Caco-2 (cell line): ENCODE results near the gene PAQR6. TPM values are rescaled to one million over a fixed set of nuclear protein-coding genes. Genes with fewer than 3 reads are reported as not detected.
A peak's percentile ranks its signal among the peaks of the same experiment; 100 is the strongest.

Experiments
- BruUV-seq: library from RNA; stranded (reverse); fragments of 400-500 nt; replicated peaks from 2 replicates; lab custom pipeline; 2021; lab: Mats Ljungman, UMichigan
- CTCF ChIA-PET: fragments of 300-600 bp; sonication (Branson Sonifier 250); formaldehyde crosslinking; loops from one replicate; lab custom pipeline; 2022; ENCODE audit warnings: antibody characterized with exemption; lab: Charles Lee
- POLR2A ChIA-PET: fragments of 300-600 bp; sonication (Branson Sonifier 250); formaldehyde crosslinking; loops from one replicate; lab custom pipeline; 2022; ENCODE audit warnings: antibody characterized with exemption; lab: Charles Lee
- DNase-seq, 2 experiments: peaks; one replicate each; pipeline versions ENCODE4 v3.0.0 to v3.0.0-alpha.2; 2020 to 2022
- H3K27me3 ChIP-seq: replicated peaks from 2 replicates; pipeline ENCODE4 v1.6.0; 2011; ENCODE audit warnings: low read length; ENCODE audit not compliant: control insufficient read depth, insufficient read depth
- H3K36me3 ChIP-seq: 2 replicates; pipeline ENCODE4 v1.5.1; 2011; ENCODE audit warnings: low read length; ENCODE audit not compliant: control insufficient read depth, insufficient read depth
- H3K4me1 ChIP-seq: fragments of 250-450 bp; sonication (Bioruptor Pico); 2 replicates; pipeline ENCODE4 v1.5.1; 2020; ENCODE audit warnings: mild to moderate bottlenecking
- H3K4me3 ChIP-seq: 2 replicates; pipeline ENCODE4 v1.5.1; 2011; ENCODE audit warnings: low read depth, mild to moderate bottlenecking, control low read depth, low read length
- H3K9me3 ChIP-seq: fragments of 250-450 bp; sonication (Bioruptor Pico); 2 replicates; pipeline ENCODE4 v1.5.1; 2020; ENCODE audit warnings: mild to moderate bottlenecking, moderate library complexity
- H3K27ac Mint-ChIP-seq: one replicate; pipeline ENCODE4 v1.8.0; 2022; ENCODE audit warnings: mixed read lengths; ENCODE audit not compliant: unreplicated experiment
- H3K27me3 Mint-ChIP-seq: one replicate; pipeline ENCODE4 v1.8.0; 2022; ENCODE audit warnings: mixed read lengths; ENCODE audit not compliant: insufficient read depth, unreplicated experiment
- H3K36me3 Mint-ChIP-seq: one replicate; pipeline ENCODE4 v1.8.0; 2022; ENCODE audit warnings: mild to moderate bottlenecking, mixed read lengths; ENCODE audit not compliant: insufficient read depth, unreplicated experiment
- H3K4me1 Mint-ChIP-seq: one replicate; pipeline ENCODE4 v1.8.0; 2022; ENCODE audit warnings: low read depth, mixed read lengths; ENCODE audit not compliant: unreplicated experiment
- H3K4me3 Mint-ChIP-seq: one replicate; pipeline ENCODE4 v1.8.0; 2022; ENCODE audit warnings: mild to moderate bottlenecking, moderate library complexity, mixed read lengths; ENCODE audit not compliant: unreplicated experiment
- H3K9me3 Mint-ChIP-seq: one replicate; pipeline ENCODE4 v1.8.0; 2022; ENCODE audit warnings: mixed read lengths; ENCODE audit not compliant: unreplicated experiment
- CTCF ChIP-seq, 2 experiments: fragments of 200-600 bp in 1 of 2; IDR thresholded peaks; 1 replicate in 1 of 2; 2 replicates in 1 of 2; pipeline versions ENCODE4 v1.5.1 to v1.8.0; 2011 to 2022; ENCODE audit warnings: antibody characterized with exemption in 1 of 2, control low read depth in 1 of 2, inconsistent platforms in 1 of 2, low read depth in 1 of 2, low read length in 1 of 2, mild to moderate bottlenecking in 1 of 2, moderate library complexity in 1 of 2; ENCODE audit not compliant: insufficient read depth in 1 of 2, severe bottlenecking in 1 of 2, unreplicated experiment in 1 of 2
- intact Hi-C: fragments of 100-400 bp; cut with micrococcal nuclease; formaldehyde crosslinking; loops from one replicate; pipeline ENCODE4 v1.10.0; 2022; ENCODE audit not compliant: unreplicated experiment
- total RNA-seq: library from RNA; stranded (reverse); gene quantifications from 2 replicates; pipeline ENCODE4 v1.2.3, GENCODE V29; 2022

The PAQR6 gene
- total RNA-seq, 1 experiment from 2014 or later = 4.1 TPM

- Mint-ChIP-seq H3K27me3 (no peaks in the 10 kb centered on the region), H3K4me3 (no peak overlapping the region), H3K4me1 (peaks cover 8% of the 10 kb centered on the region), H3K36me3 (peaks cover 32% of the 10 kb centered on the region), H3K27ac (peak overlapping the region; percentile 54), H3K9me3 (no peaks in the 10 kb centered on the region)
- ChIA-PET CTCF (no interaction called here), POLR2A (no interaction called here)
- BruUV-seq = no TSS peak
- no peak overlapping the region for H3K4me3 ChIP-seq
- no peak for TF ChIP-seq CTCF (IDR thresholded peaks at IDR 0.05; ENCODE audit: insufficient read depth in 1 of 2, low read depth in 1 of 2, low read length in 1 of 2, severe bottlenecking in 1 of 2, unreplicated experiment in 1 of 2)
- intact Hi-C loops = no loop called here
- peaks cover 19% of the 10 kb centered on the region for H3K4me1 ChIP-seq
- DNase-seq = no peak
- H3K9me3 ChIP-seq = no peaks in the 10 kb centered on the region
- no peaks in the 10 kb centered on the region for H3K27me3 ChIP-seq
- no peaks in the 10 kb centered on the region; the same call in none of the 2 replicates for H3K36me3 ChIP-seq
These were observed 17.4 kb downstream of the PAQR6 start for GRCh38 chr1:156230473-156230837.

GRCh38 chr1:156229809-156230472, 17.9 kb downstream of the PAQR6 start:
- Histone ChIP-seq H3K4me3 (no peak overlapping the region), H3K36me3 (no peaks in the 10 kb centered on the region; the same call in none of the 2 replicates), H3K9me3 (no peaks in the 10 kb centered on the region), H3K4me1 (peaks cover 23% of the 10 kb centered on the region), H3K27me3 (no peaks in the 10 kb centered on the region)
- Mint-ChIP-seq H3K36me3 (peaks cover 31% of the 10 kb centered on the region), H3K9me3 (no peaks in the 10 kb centered on the region), H3K27me3 (no peaks in the 10 kb centered on the region), H3K27ac (peak overlapping the region; percentile 54), H3K4me3 (no peak overlapping the region), H3K4me1 (peaks cover 8% of the 10 kb centered on the region)
- TF ChIP-seq CTCF (IDR thresholded peaks at IDR 0.05; ENCODE audit: insufficient read depth in 1 of 2, low read depth in 1 of 2, low read length in 1 of 2, severe bottlenecking in 1 of 2, unreplicated experiment in 1 of 2) = no peak
- DNase-seq = no peak
- CTCF ChIA-PET = no interaction called here
- intact Hi-C loops = no loop called here
- POLR2A ChIA-PET = interaction anchor here (0.5 kb wide), 1 partner anchor 36 kb away, joined by 3 read pairs; the partner anchor contains the start of gene SLC25A44
- BruUV-seq = no TSS peak

- no peaks in the 10 kb centered on the region for H3K9me3 Mint-ChIP-seq
- POLR2A ChIA-PET = no interaction called here
- peaks cover 5% of the 10 kb centered on the region for H3K4me1 Mint-ChIP-seq
These were observed 19.4 kb downstream of the PAQR6 start for GRCh38 chr1:156228501-156228900.

More at GRCh38 chr1:156228501-156228900, 19.4 kb downstream of the PAQR6 start:
- H3K27ac Mint-ChIP-seq = no peak overlapping the region
- peaks cover 18% of the 10 kb centered on the region for H3K4me1 ChIP-seq
- TF ChIP-seq CTCF (IDR thresholded peaks at IDR 0.05; ENCODE audit: insufficient read depth in 1 of 2, low read depth in 1 of 2, low read length in 1 of 2, severe bottlenecking in 1 of 2, unreplicated experiment in 1 of 2) = no peak
- no peaks in the 10 kb centered on the region; the same call in none of the 2 replicates for H3K36me3 ChIP-seq
- no peaks in the 10 kb centered on the region for H3K27me3 Mint-ChIP-seq
- no peak overlapping the region for H3K4me3 Mint-ChIP-seq
- CTCF ChIA-PET = interaction anchor here (0.6 kb wide), 1 partner anchor 1875 kb away, joined by 4 read pairs; no protein-coding TSS in a partner anchor
- BruUV-seq = no TSS peak
- H3K27me3 ChIP-seq = no peaks in the 10 kb centered on the region
- DNase-seq = no peak
- intact Hi-C loops = no loop called here
- H3K4me3 ChIP-seq = no peak overlapping the region
- no peaks in the 10 kb centered on the region for H3K9me3 ChIP-seq
- H3K36me3 Mint-ChIP-seq = peaks cover 29% of the 10 kb centered on the region
